ENCODE data around the gene MRPL54.

DNA sequence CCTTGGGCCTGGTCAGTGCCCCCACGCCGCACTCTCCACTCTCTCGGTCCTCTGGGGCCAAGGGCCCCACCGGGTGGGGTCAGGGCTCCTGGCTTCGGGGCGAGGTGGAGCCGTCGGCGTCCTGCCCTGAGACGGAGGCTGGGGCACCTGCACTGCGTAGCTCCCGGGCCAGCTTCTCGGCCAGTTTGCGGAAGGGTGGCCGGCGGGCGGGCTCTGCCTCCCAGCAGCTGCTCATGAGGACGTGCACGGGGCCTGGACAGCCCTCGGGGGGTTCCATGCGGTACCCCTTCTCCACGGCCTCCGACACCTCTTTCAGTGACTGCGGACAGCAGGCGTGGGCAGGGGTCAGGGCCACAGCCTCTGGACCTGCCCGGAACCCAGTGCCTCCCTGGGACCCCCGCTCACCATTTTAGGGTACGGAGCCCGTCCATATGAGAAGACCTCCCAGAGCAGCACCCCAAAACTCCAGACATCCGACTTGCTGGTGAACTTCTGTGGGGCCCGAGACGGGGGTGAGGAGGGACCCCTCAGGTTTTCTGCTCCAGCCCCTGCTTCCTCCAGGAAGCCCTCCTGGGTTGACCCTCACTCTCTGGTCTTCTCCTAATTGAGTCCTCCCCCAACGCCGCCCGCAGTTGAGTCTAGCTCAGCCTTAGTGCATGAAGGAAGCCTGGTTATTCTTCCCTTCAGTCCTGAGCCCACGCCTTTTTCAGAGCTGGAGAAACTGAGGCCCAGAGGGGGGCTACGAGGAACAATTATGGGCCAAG lies 15.8 kb downstream of the MRPL54 start:
- TF ChIP-seq, protein P1, sequence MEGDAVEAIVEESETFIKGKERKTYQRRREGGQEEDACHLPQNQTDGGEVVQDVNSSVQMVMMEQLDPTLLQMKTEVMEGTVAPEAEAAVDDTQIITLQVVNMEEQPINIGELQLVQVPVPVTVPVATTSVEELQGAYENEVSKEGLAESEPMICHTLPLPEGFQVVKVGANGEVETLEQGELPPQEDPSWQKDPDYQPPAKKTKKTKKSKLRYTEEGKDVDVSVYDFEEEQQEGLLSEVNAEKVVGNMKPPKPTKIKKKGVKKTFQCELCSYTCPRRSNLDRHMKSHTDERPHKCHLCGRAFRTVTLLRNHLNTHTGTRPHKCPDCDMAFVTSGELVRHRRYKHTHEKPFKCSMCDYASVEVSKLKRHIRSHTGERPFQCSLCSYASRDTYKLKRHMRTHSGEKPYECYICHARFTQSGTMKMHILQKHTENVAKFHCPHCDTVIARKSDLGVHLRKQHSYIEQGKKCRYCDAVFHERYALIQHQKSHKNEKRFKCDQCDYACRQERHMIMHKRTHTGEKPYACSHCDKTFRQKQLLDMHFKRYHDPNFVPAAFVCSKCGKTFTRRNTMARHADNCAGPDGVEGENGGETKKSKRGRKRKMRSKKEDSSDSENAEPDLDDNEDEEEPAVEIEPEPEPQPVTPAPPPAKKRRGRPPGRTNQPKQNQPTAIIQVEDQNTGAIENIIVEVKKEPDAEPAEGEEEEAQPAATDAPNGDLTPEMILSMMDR (IDR thresholded peaks at IDR 0.05 in 2 of 3, conservative IDR thresholded peaks at IDR 0.05 in 1 of 3; ENCODE audit: borderline replicate concordance in 1 of 3, insufficient read depth in 1 of 3, low read depth in 2 of 3, low read length in 2 of 3) = no peak
- TF ChIP-seq, protein P2, sequence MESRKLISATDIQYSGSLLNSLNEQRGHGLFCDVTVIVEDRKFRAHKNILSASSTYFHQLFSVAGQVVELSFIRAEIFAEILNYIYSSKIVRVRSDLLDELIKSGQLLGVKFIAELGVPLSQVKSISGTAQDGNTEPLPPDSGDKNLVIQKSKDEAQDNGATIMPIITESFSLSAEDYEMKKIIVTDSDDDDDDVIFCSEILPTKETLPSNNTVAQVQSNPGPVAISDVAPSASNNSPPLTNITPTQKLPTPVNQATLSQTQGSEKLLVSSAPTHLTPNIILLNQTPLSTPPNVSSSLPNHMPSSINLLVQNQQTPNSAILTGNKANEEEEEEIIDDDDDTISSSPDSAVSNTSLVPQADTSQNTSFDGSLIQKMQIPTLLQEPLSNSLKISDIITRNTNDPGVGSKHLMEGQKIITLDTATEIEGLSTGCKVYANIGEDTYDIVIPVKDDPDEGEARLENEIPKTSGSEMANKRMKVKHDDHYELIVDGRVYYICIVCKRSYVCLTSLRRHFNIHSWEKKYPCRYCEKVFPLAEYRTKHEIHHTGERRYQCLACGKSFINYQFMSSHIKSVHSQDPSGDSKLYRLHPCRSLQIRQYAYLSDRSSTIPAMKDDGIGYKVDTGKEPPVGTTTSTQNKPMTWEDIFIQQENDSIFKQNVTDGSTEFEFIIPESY (IDR thresholded peaks at IDR 0.05; ENCODE audit: extremely low read depth, insufficient replicate concordance, low read length) = no peak
- no peak for TF ChIP-seq EZH2 (IDR thresholded peaks at IDR 0.05)
- TF ChIP-seq ZFX (IDR thresholded peaks at IDR 0.05) = no peak
- TF ChIP-seq RAD21 (IDR thresholded peaks at IDR 0.05; ENCODE audit: low read depth) = no peak
- TF ChIP-seq, protein P3, sequence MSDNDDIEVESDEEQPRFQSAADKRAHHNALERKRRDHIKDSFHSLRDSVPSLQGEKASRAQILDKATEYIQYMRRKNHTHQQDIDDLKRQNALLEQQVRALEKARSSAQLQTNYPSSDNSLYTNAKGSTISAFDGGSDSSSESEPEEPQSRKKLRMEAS (IDR thresholded peaks at IDR 0.05) = no peak
- no peak for TF ChIP-seq JUND (IDR thresholded peaks at IDR 0.05)
- TF ChIP-seq POLR2AphosphoS5 (IDR thresholded peaks at IDR 0.05; ENCODE audit: low read depth, low read length) = no peak

Data from HCT116 (cell line).